ENCODE data around the gene CHSY1. TPM values are rescaled to one million over a fixed set of nuclear protein-coding genes. Genes with fewer than 3 reads are reported as not detected.

CHSY1 gene
- total RNA-seq, 1 donor from 2014 or later: 23.3 TPM

- H4K20me1 ChIP-seq (ENCODE audit: low read depth): peaks cover 94% of the 10 kb centered on the region
- no peaks in the 10 kb centered on the region for H3K9me3 Mint-ChIP-seq
- TF ChIP-seq EZH2 (IDR thresholded peaks at IDR 0.05): no peak
- no peak for TF ChIP-seq EZH2phosphoT487 (IDR thresholded peaks at IDR 0.05)
- TF ChIP-seq, protein P1, sequence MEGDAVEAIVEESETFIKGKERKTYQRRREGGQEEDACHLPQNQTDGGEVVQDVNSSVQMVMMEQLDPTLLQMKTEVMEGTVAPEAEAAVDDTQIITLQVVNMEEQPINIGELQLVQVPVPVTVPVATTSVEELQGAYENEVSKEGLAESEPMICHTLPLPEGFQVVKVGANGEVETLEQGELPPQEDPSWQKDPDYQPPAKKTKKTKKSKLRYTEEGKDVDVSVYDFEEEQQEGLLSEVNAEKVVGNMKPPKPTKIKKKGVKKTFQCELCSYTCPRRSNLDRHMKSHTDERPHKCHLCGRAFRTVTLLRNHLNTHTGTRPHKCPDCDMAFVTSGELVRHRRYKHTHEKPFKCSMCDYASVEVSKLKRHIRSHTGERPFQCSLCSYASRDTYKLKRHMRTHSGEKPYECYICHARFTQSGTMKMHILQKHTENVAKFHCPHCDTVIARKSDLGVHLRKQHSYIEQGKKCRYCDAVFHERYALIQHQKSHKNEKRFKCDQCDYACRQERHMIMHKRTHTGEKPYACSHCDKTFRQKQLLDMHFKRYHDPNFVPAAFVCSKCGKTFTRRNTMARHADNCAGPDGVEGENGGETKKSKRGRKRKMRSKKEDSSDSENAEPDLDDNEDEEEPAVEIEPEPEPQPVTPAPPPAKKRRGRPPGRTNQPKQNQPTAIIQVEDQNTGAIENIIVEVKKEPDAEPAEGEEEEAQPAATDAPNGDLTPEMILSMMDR (IDR thresholded peaks at IDR 0.05): no peak
- H3K4me3 ChIP-seq: no peak overlapping the region
- H3K27me3 Mint-ChIP-seq (ENCODE audit: insufficient read depth, low read depth): no peaks in the 10 kb centered on the region
- H3K27ac ChIP-seq: no peak overlapping the region
- H3K36me3 ChIP-seq: no peaks in the 10 kb centered on the region
- peaks cover 25% of the 10 kb centered on the region for H3K4me1 Mint-ChIP-seq
- H3K36me3 Mint-ChIP-seq: peaks cover 17% of the 10 kb centered on the region
- DNase-seq (ENCODE audit: low spot score): no peak
- no peaks in the 10 kb centered on the region for H3K4me1 ChIP-seq
- H3K79me2 ChIP-seq (ENCODE audit: low read depth): peaks cover 96% of the 10 kb centered on the region
- H3K4me3 Mint-ChIP-seq: no peak overlapping the region
- no peaks in the 10 kb centered on the region for H3K9me3 ChIP-seq (ENCODE audit: low read depth)
- no peaks in the 10 kb centered on the region for H3K27me3 ChIP-seq
- no peak overlapping the region for H3K27ac Mint-ChIP-seq
- no peak overlapping the region for H3K4me2 ChIP-seq
- H3K9ac ChIP-seq: no peak overlapping the region
- H3F3A ChIP-seq (ENCODE audit: low read depth): no peaks in the 10 kb centered on the region
- no peak overlapping the region for H2AFZ ChIP-seq (replicated peaks)
These were observed 38.3 kb downstream of the CHSY1 start for GRCh38 chr15:101213570-101213969.

DNA sequence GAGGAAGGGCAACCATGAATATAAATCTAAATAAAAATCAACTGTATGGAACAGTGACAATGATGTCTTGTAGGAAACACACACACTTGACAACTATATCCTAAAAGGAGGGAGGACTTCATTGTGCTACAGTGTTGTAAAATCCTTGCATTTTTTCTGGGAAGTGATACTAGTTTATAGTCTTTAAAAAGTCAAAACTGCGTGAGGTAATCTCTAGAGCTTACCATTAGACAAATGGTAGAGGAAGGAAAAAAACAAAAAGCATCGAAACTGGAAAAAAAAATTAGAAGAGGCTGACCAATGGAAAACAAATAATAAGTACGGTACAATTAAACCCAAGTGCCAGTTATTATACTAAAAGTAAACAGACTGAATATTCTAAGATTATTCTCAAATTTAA lies 38.7 kb downstream of the CHSY1 start:
- TF ChIP-seq EZH2 (IDR thresholded peaks at IDR 0.05) (no peak), EZH2phosphoT487 (IDR thresholded peaks at IDR 0.05) (no peak)
- TF ChIP-seq, protein P1 (IDR thresholded peaks at IDR 0.05): no peak
- Histone ChIP-seq H3K27ac (no peak overlapping the region), H3K4me2 (no peak overlapping the region), H3K79me2 (ENCODE audit: low read depth) (peaks cover 96% of the 10 kb centered on the region), H2AFZ (replicated peaks) (no peak overlapping the region), H3K9ac (no peak overlapping the region), H3K27me3 (no peaks in the 10 kb centered on the region), H3F3A (ENCODE audit: low read depth) (no peaks in the 10 kb centered on the region), H3K4me1 (no peaks in the 10 kb centered on the region), H3K36me3 (no peaks in the 10 kb centered on the region), H3K4me3 (no peak overlapping the region), H3K9me3 (ENCODE audit: low read depth) (no peaks in the 10 kb centered on the region), H4K20me1 (ENCODE audit: low read depth) (peaks cover 90% of the 10 kb centered on the region)
- Mint-ChIP-seq H3K4me3 (no peak overlapping the region), H3K27me3 (ENCODE audit: insufficient read depth, low read depth) (no peaks in the 10 kb centered on the region), H3K9me3 (no peaks in the 10 kb centered on the region), H3K27ac (no peak overlapping the region), H3K4me1 (peaks cover 25% of the 10 kb centered on the region), H3K36me3 (peaks cover 16% of the 10 kb centered on the region)
- DNase-seq (ENCODE audit: low spot score): no peak

- Mint-ChIP-seq H3K27ac (no peak overlapping the region), H3K4me3 (no peak overlapping the region)
- H3K4me2 ChIP-seq: no peak overlapping the region
These were observed 40.0 kb downstream of the CHSY1 start for GRCh38 chr15:101211897-101212296.

More at GRCh38 chr15:101211897-101212296, 40.0 kb downstream of the CHSY1 start:
- H4K20me1 ChIP-seq (ENCODE audit: low read depth): peaks cover 87% of the 10 kb centered on the region
- TF ChIP-seq, protein P1 (IDR thresholded peaks at IDR 0.05): no peak
- TF ChIP-seq EZH2 (IDR thresholded peaks at IDR 0.05): no peak
- no peak for TF ChIP-seq EZH2phosphoT487 (IDR thresholded peaks at IDR 0.05)
- Mint-ChIP-seq H3K27me3 (ENCODE audit: insufficient read depth, low read depth) (no peaks in the 10 kb centered on the region), H3K4me1 (peaks cover 21% of the 10 kb centered on the region), H3K36me3 (peaks cover 14% of the 10 kb centered on the region), H3K9me3 (no peaks in the 10 kb centered on the region)
- H3K36me3 ChIP-seq: no peaks in the 10 kb centered on the region
- H3K79me2 ChIP-seq (ENCODE audit: low read depth): peaks cover 96% of the 10 kb centered on the region
- H2AFZ ChIP-seq (replicated peaks): no peak overlapping the region
- H3K27ac ChIP-seq: no peak overlapping the region
- H3K9ac ChIP-seq: no peak overlapping the region
- no peaks in the 10 kb centered on the region for H3K9me3 ChIP-seq (ENCODE audit: low read depth)
- H3F3A ChIP-seq (ENCODE audit: low read depth): no peaks in the 10 kb centered on the region
- H3K4me3 ChIP-seq: no peak overlapping the region
- no peaks in the 10 kb centered on the region for H3K4me1 ChIP-seq
- no peaks in the 10 kb centered on the region for H3K27me3 ChIP-seq
- no peak for DNase-seq (ENCODE audit: low spot score)

All from neural progenitor cell (in vitro differentiated cells).